Kidney (tissue), 14 donors: ENCODE results near the gene CCDC121. TPM values are rescaled to one million over a fixed set of nuclear protein-coding genes. Genes with fewer than 3 reads are reported as not detected.

ENCODE experiments used
- DNase-seq, 5 donors: peaks; one replicate each; pipeline ENCODE4 v3.0.0-alpha.2; 2013 to 2020
- FAIRE-seq: peaks from 2 replicates; lab custom pipeline; 2012; peaks lifted over from hg19 to GRCh38; lab: Jason Lieb, UNC
- H3K27ac ChIP-seq, 2 donors: one replicate each; pipeline ENCODE4 v1.7.0; 2013; ENCODE audit warnings: low read depth in 2 of 2, low read length in 2 of 2, inconsistent platforms in 1 of 2
- H3K27me3 ChIP-seq: one replicate; pipeline ENCODE4 v1.7.1; 2013; ENCODE audit warnings: low read length, inconsistent platforms; ENCODE audit not compliant: control insufficient read depth, insufficient read depth
- H3K36me3 ChIP-seq, 3 donors: one replicate each; pipeline versions ENCODE4 v1.7.0 to v1.7.1; 2013; ENCODE audit warnings: low read length in 3 of 3, control low read depth in 1 of 3, inconsistent platforms in 1 of 3; ENCODE audit not compliant: insufficient read depth in 3 of 3, control insufficient read depth in 2 of 3
- H3K4me1 ChIP-seq, 3 donors: one replicate each; pipeline versions ENCODE4 v1.7.0 to v1.7.1; 2013; ENCODE audit warnings: low read length in 3 of 3, inconsistent platforms in 1 of 3, low read depth in 1 of 3; ENCODE audit not compliant: control insufficient read depth in 2 of 3, insufficient read depth in 2 of 3
- H3K4me3 ChIP-seq, 3 donors: one replicate each; pipeline versions ENCODE4 v1.7.0 to v1.8.1; 2013; ENCODE audit warnings: low read length in 3 of 3, control low read depth in 1 of 3, inconsistent platforms in 1 of 3
- H3K9ac ChIP-seq, 3 donors: one replicate each; pipeline versions ENCODE4 v1.7.0 to v1.7.1; 2013; ENCODE audit warnings: low read length in 3 of 3, control low read depth in 1 of 3, inconsistent platforms in 1 of 3
- H3K9me3 ChIP-seq, 3 donors: one replicate each; pipeline versions ENCODE4 v1.7.0 to v1.7.1; 2013; ENCODE audit warnings: low read length in 3 of 3, control low read depth in 1 of 3, inconsistent platforms in 1 of 3; ENCODE audit not compliant: control insufficient read depth in 2 of 3, insufficient read depth in 1 of 3
- intact Hi-C: fragments of 100-400 bp; cut with DNase I; formaldehyde crosslinking; loops from one replicate; pipeline ENCODE4 v1.11.1; 2022
- polyA plus RNA-seq: library from polyadenylated mRNA; stranded (reverse); fragments of 350-450 nt; fragmentation: Illumina TruSeq; extraction: RNeasy Lipid Tissue Mini Kit (QIAGEN cat#74804); gene quantifications from one replicate; pipeline ENCODE4 v1.2.3, GENCODE V29; 2014; ENCODE audit warnings: low read depth, low replicate concordance; ENCODE audit not compliant: insufficient read depth
- total RNA-seq: library from RNA; stranded (reverse); fragmentation: NEBNext Ultra II Directional; extraction: Animal tissue kit (Norgen Biotek cat#: 25700); gene quantifications from one replicate; pipeline ENCODE4 v1.2.1, GENCODE V29; 2021
- TF ChIP-seq, protein P1 (sequence below): IDR thresholded peaks from 3 replicates; pipeline ENCODE4 v1.5.1; 2012; ENCODE audit warnings: mild to moderate bottlenecking, moderate library complexity, borderline replicate concordance; ENCODE audit not compliant: insufficient read depth; ENCODE audit errors: extremely low read depth
- donor health status: control.
- donor health status: control.
- donor health status: control.
- donor health status: control.
- donor health status: control.
- donor health status: DM: yes; HTN: yes; CAD: no.
- donor health status: Normal renal cell carcinoma (clear cell type).

The CCDC121 gene
- total and polyA plus RNA-seq, 2 donors from 2014 or later, result 4.2 to 5.6 TPM

DNA sequence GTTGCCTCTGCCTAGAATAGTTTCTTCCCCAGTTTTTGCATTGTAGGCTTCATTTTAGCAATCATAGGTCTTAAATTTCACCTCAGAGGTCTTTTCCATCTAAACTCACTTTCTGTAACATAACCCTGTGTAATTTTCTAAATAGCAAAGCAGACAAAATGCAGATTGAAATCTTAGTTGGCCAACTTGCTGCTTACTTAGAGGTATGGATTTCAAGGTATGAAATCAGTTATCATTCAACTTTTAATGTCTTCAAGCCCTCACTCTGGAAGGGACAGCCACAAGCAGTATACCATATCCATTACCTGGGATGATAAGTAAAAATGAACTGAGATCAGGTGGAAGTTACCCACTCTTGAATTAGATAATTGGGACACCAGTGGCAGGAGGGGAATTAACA, 3.9 kb downstream of the CCDC121 start:
- Histone ChIP-seq H3K9ac (no peak overlapping the region), H3K27me3 (no peaks in the 10 kb centered on the region), H3K9me3 (no peaks in the 10 kb centered on the region), H3K36me3 (peaks cover 3 to 33% (median 20%) of the 10 kb centered on the region in 3 donors), H3K27ac (no peak overlapping the region), H3K4me3 (no peak overlapping the region), H3K4me1 (peaks cover 0 to 10% (median 0%) of the 10 kb centered on the region in 3 donors)
- FAIRE-seq, result no peak
- DNase-seq, result no peak
- TF ChIP-seq, protein P1, sequence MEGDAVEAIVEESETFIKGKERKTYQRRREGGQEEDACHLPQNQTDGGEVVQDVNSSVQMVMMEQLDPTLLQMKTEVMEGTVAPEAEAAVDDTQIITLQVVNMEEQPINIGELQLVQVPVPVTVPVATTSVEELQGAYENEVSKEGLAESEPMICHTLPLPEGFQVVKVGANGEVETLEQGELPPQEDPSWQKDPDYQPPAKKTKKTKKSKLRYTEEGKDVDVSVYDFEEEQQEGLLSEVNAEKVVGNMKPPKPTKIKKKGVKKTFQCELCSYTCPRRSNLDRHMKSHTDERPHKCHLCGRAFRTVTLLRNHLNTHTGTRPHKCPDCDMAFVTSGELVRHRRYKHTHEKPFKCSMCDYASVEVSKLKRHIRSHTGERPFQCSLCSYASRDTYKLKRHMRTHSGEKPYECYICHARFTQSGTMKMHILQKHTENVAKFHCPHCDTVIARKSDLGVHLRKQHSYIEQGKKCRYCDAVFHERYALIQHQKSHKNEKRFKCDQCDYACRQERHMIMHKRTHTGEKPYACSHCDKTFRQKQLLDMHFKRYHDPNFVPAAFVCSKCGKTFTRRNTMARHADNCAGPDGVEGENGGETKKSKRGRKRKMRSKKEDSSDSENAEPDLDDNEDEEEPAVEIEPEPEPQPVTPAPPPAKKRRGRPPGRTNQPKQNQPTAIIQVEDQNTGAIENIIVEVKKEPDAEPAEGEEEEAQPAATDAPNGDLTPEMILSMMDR, result no peak
- intact Hi-C loops, result no loop called here

DNA sequence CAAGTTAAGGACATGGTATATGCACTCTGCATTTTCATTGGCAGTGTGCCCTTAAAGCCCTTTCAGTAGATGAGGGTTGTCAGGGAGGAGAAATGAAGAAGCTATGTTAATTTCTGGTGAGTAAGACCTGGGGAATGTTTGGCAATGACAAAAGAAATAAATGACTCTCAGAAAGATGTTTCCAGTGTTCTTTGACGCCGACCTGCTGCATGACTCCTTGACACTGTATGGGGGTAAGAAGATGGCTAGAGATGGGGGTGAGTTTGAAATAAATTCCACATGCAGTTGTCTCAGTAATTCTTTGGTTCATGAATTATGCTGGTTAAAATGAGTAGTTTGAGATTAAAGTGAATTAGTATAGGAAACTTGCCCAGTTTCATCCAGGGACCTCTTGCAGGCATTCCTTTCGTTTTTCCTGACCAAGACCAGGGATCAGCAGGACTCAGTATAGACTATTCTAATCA, 5.9 kb downstream of the CCDC121 start:
- Histone ChIP-seq H3K9ac (no peak overlapping the region), H3K27ac (no peak overlapping the region), H3K9me3 (no peaks in the 10 kb centered on the region), H3K36me3 (peaks cover 3 to 33% (median 20%) of the 10 kb centered on the region in 3 donors), H3K27me3 (no peaks in the 10 kb centered on the region), H3K4me1 (peaks cover 0 to 2% (median 0%) of the 10 kb centered on the region in 3 donors), H3K4me3 (no peak overlapping the region)
- DNase-seq (no peak), FAIRE-seq (no peak)
- TF ChIP-seq, protein P1, result no peak
- intact Hi-C loops, result no loop called here

DNA sequence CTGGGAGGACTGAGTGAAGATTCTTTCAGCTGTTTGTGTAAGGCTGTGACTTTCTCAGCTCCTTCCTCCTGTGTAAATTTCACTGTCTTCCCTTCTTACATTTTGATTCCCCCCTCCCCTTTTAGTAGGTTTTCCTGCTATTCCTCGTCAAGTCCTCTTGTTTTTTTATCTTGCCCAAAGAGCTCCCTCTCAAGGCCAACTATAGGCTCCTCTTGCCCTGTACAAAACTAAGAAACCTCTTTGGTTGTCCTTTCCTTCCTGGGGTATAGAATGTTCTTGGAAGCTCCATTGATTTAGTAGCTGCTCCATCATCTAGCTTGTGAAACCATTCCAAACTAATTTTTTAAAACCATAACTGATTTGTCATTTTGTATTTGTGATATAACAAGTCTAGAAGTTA, 7.3 kb downstream of the CCDC121 start:
- Histone ChIP-seq H3K27me3 (no peaks in the 10 kb centered on the region), H3K4me1 (no peaks in the 10 kb centered on the region), H3K9ac (no peak overlapping the region), H3K4me3 (no peak overlapping the region), H3K9me3 (no peaks in the 10 kb centered on the region), H3K36me3 (peaks cover 9 to 44% (median 26%) of the 10 kb centered on the region in 3 donors), H3K27ac (no peak overlapping the region)
- intact Hi-C loops, result no loop called here
- no peak for FAIRE-seq
- TF ChIP-seq, protein P1, result no peak
- DNase-seq, result no peak

DNA sequence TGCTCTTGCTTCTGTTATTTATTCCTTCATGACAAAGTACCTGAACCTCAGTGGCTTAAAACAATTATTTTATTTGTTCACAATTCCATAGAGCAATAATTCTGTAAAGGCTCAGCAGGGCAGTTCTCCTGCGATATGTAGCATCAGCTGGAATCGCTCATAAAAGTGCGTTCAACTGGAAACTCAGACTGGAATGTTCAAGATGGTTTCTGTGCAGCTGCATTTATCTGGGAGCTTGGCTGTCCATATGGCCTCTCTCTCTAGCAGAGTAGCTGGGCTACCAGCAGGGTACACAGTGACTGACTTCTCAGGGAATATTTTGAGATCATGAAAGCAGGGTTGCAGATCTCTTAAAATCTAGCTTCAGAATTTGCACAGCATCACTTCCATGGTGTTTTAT, 13.5 kb downstream of the CCDC121 start:
- no peak overlapping the region for H3K4me3 ChIP-seq
- TF ChIP-seq, protein P1, result no peak
- intact Hi-C loops, result no loop called here
- H3K27ac ChIP-seq, result no peak overlapping the region
- no peaks in the 10 kb centered on the region for H3K27me3 ChIP-seq
- no peak for FAIRE-seq
- no peak overlapping the region for H3K9ac ChIP-seq
- no peak for DNase-seq
- H3K36me3 ChIP-seq, result peaks cover 8 to 28% (median 18%) of the 10 kb centered on the region in 3 donors
- H3K4me1 ChIP-seq, result no peaks in the 10 kb centered on the region
- H3K9me3 ChIP-seq, result no peaks in the 10 kb centered on the region
